Hypothalamus (tissue), 51 donors: ENCODE results near the gene KRT13.

ENCODE experiments used
- DNase-seq, 51 donors: peaks; one replicate each; lab custom pipeline; 2025; lab: John Stamatoyannopoulos, UW

KRT13 gene

DNA sequence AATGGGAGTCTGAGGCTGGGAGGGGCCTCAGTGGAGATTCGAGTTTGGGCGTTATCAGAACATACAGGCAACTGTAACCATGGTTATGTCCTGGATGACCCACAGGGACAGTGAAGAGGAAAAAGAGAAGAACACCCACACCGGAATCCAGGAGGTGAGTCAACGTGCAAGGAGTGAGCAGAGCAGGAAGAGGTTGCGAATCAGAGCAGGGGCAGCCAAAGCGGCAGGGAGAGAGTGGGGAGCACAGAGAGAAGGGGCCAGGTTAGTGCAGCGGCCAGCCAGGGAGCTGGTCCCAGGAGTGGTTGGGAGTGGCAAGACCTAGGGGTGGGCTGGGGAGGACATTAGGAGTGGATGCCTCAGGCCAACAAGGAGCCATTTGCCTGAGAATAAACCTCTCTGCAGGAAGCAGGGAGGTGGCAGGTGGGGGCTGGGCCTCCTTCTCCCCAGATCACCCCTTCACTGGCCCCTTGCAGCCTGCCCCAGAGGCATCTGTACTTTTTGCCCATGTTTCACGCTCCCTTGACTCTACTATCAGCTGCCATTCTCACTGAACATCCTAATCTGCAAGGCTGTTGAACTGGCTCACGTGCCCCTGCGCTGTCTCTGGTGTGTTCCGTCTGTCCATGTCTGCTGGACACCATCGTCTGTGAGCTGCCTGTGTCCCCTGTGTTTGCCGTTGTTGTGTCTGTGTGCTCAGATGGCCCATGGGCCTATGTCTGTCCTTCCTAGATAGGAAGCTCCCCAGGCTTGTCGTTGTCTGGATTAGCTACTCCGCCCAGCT, 5.1 kb downstream of the KRT13 start:
- DNase-seq: no peak

DNA sequence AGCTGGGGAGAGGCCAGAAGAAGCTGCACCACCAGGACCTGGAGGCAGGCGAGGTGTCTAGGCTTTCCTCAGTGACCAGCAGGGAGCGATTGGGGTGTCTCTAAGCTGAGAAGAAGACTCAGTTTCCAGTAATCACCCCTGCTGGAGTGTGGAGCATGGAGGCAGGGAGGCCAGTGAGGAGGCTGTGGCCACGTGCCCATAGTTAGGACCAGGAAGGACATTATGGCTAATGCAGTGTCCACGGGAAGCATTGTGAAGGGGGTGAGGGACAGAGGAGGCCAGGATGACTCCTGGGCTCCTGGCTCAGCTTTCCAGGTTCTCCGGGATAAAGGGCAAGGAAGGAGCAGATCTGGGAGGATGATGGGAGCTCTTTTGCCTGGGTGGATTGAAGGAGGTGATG, 5.7 kb downstream of the KRT13 start:
- DNase-seq: no peak

DNA sequence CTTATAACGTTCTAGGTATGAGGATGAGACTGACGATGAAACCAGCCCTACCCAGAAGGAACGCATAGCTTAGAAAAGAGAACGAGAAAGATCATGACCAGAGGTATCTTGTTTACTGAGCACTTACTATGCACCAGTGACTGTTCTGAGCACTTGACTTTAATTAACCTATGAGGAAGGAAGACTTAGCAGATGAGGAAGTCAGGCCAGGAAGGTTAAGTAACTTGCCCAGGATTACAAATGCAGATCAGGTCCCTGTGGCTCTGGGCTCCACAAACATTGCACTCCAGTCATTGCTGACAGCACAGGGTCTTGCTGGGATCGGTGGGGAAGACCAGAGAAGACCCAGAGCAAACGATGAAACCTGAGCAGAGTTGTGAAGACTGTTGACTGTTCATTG, 7.1 kb downstream of the KRT13 start:
- DNase-seq: no peak

DNA sequence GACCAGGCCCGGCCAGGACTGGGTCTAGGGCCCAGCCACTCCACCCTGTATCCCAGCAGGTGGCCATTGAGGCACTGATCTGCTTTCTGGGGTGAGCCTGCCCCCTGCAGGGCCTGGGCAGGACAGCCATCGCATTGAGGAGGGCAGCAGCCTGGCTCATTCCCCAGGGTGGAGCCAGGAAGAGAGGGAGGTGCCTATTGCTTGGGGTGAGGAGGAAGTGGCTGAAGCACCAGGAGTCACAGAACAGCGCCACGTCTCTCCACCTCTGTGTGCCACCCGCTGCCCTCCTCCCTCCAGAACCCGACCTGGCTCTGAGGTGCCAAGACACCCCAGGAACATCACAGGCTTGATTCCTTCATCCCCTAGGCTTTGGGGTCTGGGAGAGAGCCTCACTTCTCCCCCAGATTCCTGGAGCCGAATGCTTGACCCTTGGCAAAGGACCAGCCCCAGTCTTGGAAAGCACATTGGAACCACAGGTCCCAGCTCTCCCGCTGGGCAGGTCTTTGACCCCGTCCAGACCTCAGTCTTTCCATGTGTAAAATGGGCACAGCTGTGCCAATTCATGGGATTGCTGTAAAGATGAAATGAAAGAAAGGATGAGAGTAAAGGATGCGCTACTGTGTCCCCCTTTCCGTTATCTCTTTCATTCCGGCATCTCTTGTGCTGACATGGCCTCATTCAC, 8.5 kb downstream of the KRT13 start:
- DNase-seq: peak in 8 of 51 donors; percentile 6 to 23 (median 11)

- DNase-seq: no peak
Observed at GRCh38 chr17:41494524-41494923, 10.9 kb downstream of the KRT13 start.

DNA sequence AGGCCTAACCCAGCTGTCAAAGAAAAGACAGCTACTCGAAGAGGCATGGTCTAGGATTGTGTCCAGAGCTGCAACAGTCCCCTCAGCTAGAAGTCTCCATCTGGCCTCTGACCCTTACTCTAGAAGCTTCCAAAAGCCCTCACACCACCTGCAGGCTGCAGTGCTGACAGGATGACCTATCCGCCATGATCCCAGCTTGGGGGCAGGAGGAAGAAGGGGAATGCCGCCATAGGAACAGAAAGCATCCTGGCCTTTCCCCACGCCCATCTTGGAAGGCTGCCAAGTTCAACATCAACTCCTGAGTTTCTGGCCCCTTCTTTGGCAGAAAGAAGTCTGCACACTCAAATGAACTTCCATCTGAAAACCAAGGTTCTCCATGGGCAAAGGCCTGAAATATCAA, 12.6 kb downstream of the KRT13 start:
- DNase-seq: no peak

- peak in 1 of 51 donors; percentile 8 for DNase-seq
Observed at GRCh38 chr17:41492351-41492750, 13.1 kb downstream of the KRT13 start.

GRCh38 chr17:41491476-41491875, 13.9 kb downstream of the KRT13 start:
- no peak for DNase-seq

DNA sequence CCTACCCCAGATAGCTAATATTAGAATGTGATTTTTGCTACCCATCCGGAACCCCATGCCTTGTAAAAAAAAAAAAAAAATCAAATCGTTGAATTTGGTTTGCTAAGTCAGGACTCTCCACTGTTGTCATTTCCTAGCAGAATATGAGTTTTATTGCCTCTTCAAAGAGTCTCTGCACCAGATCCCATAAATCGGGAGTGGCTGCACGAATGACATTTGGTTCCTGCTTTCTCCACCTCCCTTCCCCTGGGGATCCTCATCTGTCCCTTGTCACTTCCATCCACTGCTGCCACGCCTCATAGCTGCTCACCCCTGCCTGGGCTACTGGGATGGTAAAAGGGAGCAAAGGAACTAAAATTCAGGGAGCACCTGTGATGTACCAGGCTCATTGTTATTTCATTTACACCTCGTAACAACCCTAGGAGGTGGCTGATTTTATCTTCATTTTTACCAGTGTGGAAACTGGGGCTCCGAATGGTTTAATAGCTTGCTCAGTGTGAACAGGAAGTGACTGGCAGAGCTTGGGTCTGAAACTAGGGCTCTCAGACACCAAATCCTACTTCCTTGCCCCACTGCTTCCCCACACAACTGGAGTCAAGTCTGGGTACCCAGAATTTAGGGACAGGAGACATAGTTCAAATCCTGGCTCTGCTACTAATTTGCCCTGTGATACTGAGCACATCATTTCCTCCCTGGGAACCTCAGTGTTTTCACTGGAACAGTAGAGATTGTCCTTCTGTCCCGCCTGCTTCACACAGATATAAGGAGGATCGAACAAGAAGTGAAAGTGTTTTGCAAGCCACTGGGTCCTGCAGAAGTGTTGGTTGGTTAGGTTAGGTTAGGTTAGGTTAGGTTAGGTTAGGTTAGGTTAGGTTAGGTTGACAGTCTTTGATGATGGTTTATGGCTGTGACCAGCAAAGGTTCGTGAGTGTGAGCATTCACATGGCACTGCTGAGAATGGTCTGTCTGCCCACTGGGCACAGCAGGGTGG, 15.1 kb downstream of the KRT13 start:
- no peak for DNase-seq

DNA sequence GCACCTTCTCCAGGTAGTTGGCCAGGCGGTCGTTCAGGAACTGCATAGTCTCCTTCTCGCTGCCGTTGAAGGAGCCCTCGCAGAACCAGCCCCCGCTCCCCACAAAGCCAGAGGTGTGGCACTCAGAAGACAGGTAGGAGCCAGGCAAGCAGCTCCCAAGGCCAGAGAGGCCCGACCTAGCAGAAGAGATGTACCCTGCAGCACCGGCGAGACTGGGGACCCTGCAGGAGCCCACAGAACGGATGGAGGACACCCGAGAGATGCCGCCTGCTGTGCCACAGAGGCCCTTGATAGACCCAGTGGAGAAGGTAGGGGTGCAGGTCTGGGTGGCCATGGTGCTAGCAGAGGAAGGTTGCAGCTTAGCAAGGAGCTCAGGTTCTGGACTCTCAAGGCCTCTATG, 15.9 kb downstream of the KRT13 start, which contains the start of gene KRT36:
Gene KRT36 (minus strand): TSS at position 380 of the 400 bp plus-strand sequence. CDS start 46 bp downstream, at position 334.
- DNase-seq: no peak

GRCh38 chr17:41486809-41487530, 18.4 kb downstream of the KRT13 start:
- DNase-seq: no peak

DNA sequence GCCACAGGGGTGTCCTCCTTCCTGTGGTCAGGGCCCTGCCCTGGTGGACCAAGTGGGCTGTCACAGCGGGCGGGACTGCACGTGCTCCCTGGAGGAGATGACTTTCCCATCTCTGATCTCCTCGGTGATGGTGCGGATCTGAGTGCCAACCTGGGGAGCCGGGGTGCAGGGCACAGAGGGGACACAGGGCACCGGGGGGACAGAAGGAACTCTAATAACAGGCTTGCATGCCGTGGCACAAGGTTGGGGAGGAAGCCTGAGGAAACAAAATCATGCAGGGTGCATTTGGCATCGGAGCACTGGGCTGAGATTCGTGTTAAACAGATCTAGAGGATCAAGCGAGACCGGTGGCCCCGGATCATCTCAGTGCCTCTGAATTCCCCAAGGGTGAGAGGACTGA, 19.1 kb downstream of the KRT13 start:
- DNase-seq: no peak

DNA sequence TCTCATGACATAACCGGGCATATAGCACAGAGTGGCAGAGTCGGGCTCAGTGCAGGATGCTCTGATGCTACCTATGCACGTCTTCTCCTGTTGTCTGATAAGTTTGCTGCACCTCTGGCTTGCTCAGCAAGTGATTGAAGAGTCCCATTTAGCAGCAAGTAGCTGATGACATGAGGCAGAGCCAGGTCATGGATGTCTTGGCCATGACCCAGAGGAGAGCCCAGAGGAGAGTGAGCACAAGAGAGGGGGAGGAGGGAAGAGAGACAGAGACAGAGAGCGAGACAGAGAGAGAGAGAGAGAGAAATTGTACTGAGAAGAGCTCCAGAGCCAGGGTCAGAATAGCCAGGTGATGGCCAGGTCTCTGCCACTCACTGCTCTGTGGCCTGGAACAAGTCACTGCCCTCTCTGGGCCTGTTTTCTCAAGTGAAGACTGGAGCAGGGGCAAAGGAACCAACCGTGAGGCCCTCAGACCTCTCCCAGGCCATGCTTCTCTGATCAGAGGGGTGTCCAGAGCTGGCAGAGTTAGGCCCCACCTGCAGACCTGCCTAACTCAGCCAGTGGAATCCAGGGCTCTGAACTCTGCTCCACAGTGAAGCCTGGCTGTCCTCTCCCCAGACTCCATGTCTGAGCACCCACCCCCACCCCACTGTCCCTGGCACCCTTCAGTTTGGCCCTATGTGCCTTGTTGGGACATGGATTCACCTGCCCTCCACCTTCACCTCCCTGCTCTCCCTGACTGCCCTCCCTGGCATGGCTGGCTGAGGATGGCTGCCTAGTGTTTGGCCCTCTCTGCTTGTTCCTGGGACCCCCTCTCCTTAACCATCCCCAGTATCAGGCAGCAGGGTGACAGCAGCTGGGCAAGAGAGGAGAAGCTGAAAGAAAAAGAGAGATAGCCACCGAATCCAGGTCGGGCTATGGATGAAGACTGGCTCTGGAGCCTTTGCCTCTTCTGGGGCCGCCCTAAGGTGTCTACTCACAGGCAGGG, 20.2 kb downstream of the KRT13 start:
- no peak for DNase-seq

GRCh38 chr17:41483991-41484826, 21.2 kb downstream of the KRT13 start:
- DNase-seq: no peak

DNA sequence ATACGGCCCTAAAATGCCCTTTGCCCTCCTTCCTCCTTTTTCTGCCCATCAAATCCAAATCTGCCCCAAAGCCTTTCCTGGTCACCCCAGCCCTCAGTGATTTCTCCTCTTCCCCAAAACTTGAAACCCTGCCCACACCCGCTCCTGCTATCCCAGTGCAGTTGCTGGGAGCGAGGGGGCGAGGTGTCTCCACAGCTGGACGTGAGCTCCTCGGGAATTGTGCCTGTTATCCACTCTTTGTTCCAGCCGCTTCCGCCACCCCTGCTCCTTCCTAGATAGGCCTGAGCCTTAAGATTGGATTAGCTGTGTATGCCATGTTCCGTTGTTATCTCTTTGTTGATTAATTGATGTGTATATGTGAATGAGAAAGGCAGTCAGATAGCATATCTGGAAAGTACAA, 21.9 kb downstream of the KRT13 start:
- no peak for DNase-seq

DNA sequence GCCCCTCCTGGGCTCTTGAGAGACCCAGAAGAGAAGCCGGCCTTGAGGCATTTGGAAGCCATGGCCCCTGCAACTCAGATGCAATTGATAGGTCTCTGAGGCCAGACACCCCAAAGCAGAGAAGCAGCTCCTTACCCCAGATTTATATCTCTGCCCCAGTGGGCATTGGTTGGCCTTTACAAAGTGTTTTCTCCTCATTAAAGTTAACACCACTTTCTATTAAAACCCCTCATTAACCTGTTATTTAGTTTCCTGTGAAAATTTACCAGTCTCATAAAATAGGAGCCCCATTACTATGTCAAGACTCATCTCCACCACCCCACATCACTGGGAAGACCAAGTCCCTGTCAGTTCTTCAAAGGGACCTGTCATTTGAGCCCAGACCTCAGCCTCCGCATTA, 24.4 kb downstream of the KRT13 start, which contains the start of gene KRT35:
Gene KRT35 (minus strand): TSS at position 116 of the 400 bp plus-strand sequence. CDS start 54 bp downstream, at position 62.
- DNase-seq: no peak

DNA sequence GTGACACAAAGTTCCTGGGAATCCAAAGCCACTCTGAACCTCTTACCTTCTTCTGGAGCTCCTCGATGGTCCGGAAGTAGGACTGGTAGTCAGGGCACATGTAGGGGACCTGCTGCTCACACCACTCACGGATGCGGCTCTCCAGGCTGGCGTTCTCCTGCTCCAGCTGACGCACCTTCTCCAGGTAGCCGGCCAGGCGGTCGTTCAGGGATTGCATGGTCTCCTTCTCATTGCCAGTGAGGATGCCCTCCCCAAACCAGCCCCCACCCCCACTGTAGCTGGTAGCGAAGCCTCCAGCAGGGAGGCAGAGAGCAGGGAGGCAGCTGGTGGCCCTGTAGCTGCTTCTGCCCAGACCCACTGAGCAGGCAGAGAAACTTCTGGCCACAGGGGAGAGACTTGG, 24.8 kb downstream of the KRT13 start:
- DNase-seq: no peak

- DNase-seq: no peak
Observed at GRCh38 chr17:41480136-41480535, 25.3 kb downstream of the KRT13 start.
